B cell (primary cell): ENCODE measurements around the gene AMPH. TPM values are rescaled to one million over a fixed set of nuclear protein-coding genes. Genes with fewer than 3 reads are reported as not detected.

Source experiments
- ATAC-seq: fragments of 200-7000 bp; cut with Tn5 transposase; one replicate; pipeline ENCODE4 v1.10.0; 2021; ENCODE audit warnings: low read depth, mild to moderate bottlenecking, moderate number of reproducible peaks, moderate library complexity
- CTCF ChIA-PET: fragments of 350-600 bp; sonication (Branson Sonifier 250); formaldehyde crosslinking; loops from one replicate; lab custom pipeline; 2021; ENCODE audit warnings: antibody characterized with exemption, inconsistent platforms; lab: Charles Lee
- POLR2A ChIA-PET: fragments of 350-600 bp; sonication (Branson Sonifier 250); formaldehyde crosslinking; loops from one replicate; lab custom pipeline; 2021; ENCODE audit warnings: antibody characterized with exemption; lab: Charles Lee
- DNase-seq: peaks from one replicate; pipeline ENCODE4 v3.0.0; 2013
- H2AFZ ChIP-seq: 2 replicates; pipeline ENCODE4 v1.6.1; 2012; ENCODE audit warnings: mild to moderate bottlenecking, low read depth, low read length; ENCODE audit not compliant: insufficient read depth, poor library complexity, severe bottlenecking
- H3K27ac ChIP-seq, 2 donors: 1 replicate in 1 of 2; 2 replicates in 1 of 2; pipeline ENCODE4 v1.5.1; 2012 to 2013; ENCODE audit warnings: low read length in 2 of 2, mild to moderate bottlenecking in 2 of 2, moderate library complexity in 1 of 2
- H3K27me3 ChIP-seq, 4 experiments: fragments of 200-600 bp in 1 of 4; sonication (generic) in 1 of 4; replicated peaks in 1 of 4; 1 replicate in 2 of 4; 2 replicates in 2 of 4; pipeline versions ENCODE4 v1.6.1 to v1.7.0; 2013 to 2016; ENCODE audit warnings: low read length in 3 of 4, mild to moderate bottlenecking in 2 of 4, mixed read lengths in 1 of 4, moderate library complexity in 1 of 4; ENCODE audit not compliant: insufficient read depth in 4 of 4, control insufficient read depth in 3 of 4; ENCODE audit errors: control extremely low read depth in 1 of 4
- H3K36me3 ChIP-seq, 2 experiments: replicated peaks in 1 of 2; 1 replicate in 1 of 2; 2 replicates in 1 of 2; pipeline versions ENCODE4 v1.6.1 to v1.7.1; 2013; ENCODE audit warnings: low read length in 1 of 2; ENCODE audit not compliant: insufficient read depth in 2 of 2, control insufficient read depth in 1 of 2; ENCODE audit errors: control extremely low read depth in 1 of 2, extremely low read depth in 1 of 2
- H3K4me1 ChIP-seq, 2 donors: fragments of 200-600 bp in 1 of 2; sonication (generic) in 1 of 2; 1 replicate in 1 of 2; 2 replicates in 1 of 2; pipeline versions ENCODE4 v1.5.1 to v1.6.1; 2013 to 2017; ENCODE audit warnings: low read length in 2 of 2; ENCODE audit not compliant: control insufficient read depth in 2 of 2, insufficient read depth in 2 of 2
- H3K4me2 ChIP-seq: replicated peaks from 2 replicates; pipeline ENCODE3; 2012; ENCODE audit warnings: mild to moderate bottlenecking, low read depth, low read length; ENCODE audit not compliant: poor library complexity, severe bottlenecking
- H3K4me3 ChIP-seq, 5 experiments: fragments of 200-600 bp in 1 of 5; sonication (generic) in 1 of 5; 1 replicate in 3 of 5; 2 replicates in 2 of 5; pipeline versions ENCODE4 v1.5.1 to v1.7.0; 2011 to 2016; ENCODE audit warnings: low read length in 4 of 5, mild to moderate bottlenecking in 4 of 5, low read depth in 2 of 5, control low read depth in 1 of 5, moderate library complexity in 1 of 5; ENCODE audit not compliant: insufficient read depth in 1 of 5; ENCODE audit errors: control extremely low read depth in 1 of 5, extremely low read depth in 1 of 5
- H3K79me2 ChIP-seq: fragments of 200-600 bp; sonication (generic); one replicate; pipeline ENCODE4 v1.6.0; 2016; ENCODE audit warnings: low read length; ENCODE audit not compliant: control insufficient read depth, insufficient read depth
- H3K9ac ChIP-seq: fragments of 200-600 bp; sonication (generic); 2 replicates; pipeline ENCODE4 v1.6.1; 2017; ENCODE audit warnings: mild to moderate bottlenecking, low read length, moderate library complexity
- H3K9me3 ChIP-seq, 3 donors: one replicate each; pipeline versions ENCODE4 v1.6.1 to v1.7.1; 2013; ENCODE audit warnings: low read length in 2 of 3; ENCODE audit not compliant: control insufficient read depth in 2 of 3, insufficient read depth in 1 of 3; ENCODE audit errors: control extremely low read depth in 1 of 3
- H4K20me1 ChIP-seq: 2 replicates; pipeline ENCODE4 v1.6.0; 2012; ENCODE audit warnings: mild to moderate bottlenecking, low read length; ENCODE audit not compliant: insufficient read depth, control insufficient read depth, poor library complexity, severe bottlenecking
- H3K27ac Mint-ChIP-seq: one replicate; pipeline ENCODE4 v1.8.0; 2021; ENCODE audit warnings: mixed read lengths
- H3K27me3 Mint-ChIP-seq: one replicate; pipeline ENCODE4 v1.8.0; 2021; ENCODE audit warnings: mixed read lengths
- H3K4me1 Mint-ChIP-seq: one replicate; pipeline ENCODE4 v1.8.0; 2021; ENCODE audit warnings: mixed read lengths
- H3K4me3 Mint-ChIP-seq: one replicate; pipeline ENCODE4 v1.8.0; 2021; ENCODE audit warnings: mixed read lengths
- H3K9me3 Mint-ChIP-seq: one replicate; pipeline ENCODE4 v1.8.0; 2022; ENCODE audit warnings: mixed read lengths; ENCODE audit not compliant: insufficient read depth
- CTCF ChIP-seq: fragments of 200-600 bp; IDR thresholded peaks from one replicate; pipeline ENCODE4 v1.8.0; 2022; ENCODE audit warnings: antibody characterized with exemption, mild to moderate bottlenecking
- EZH2 ChIP-seq: IDR thresholded peaks from 2 replicates; pipeline ENCODE4 v1.6.1; 2012; ENCODE audit warnings: borderline replicate concordance, low read depth, mild to moderate bottlenecking, moderate library complexity, low read length; ENCODE audit not compliant: insufficient read depth, poor library complexity, severe bottlenecking
- WGBS: methylation state at CpG from one replicate; pipeline ENCODE4 v1.1.5; 2013; ENCODE audit warnings: missing lambda C conversion rate; ENCODE audit not compliant: insufficient coverage; 5-methylcytosine and 5-hydroxymethylcytosine counted together
- intact Hi-C: fragments of 100-400 bp; cut with micrococcal nuclease; formaldehyde crosslinking; loops from one replicate; pipeline ENCODE4 v1.10.0; 2022
- polyA plus RNA-seq: library from polyadenylated mRNA; depleted of rRNA; stranded (reverse); fragments of >200 nt; gene quantifications from 2 replicates; pipeline ENCODE4 v1.2.3, GENCODE V29; 2012
- total RNA-seq, 2 donors: library from RNA; stranded (reverse); fragments of 120-200 nt in 1 of 2; gene quantifications; 1 replicate in 1 of 2; 2 replicates in 1 of 2; pipeline versions ENCODE4 v1.2.3 to v1.2.4, GENCODE V29; 2013 to 2022

AMPH gene
- total and polyA plus RNA-seq, 2 donors (not counting 1 experiment from before 2014, with no cell fraction given): not detected

GRCh38 chr7:38382684-38383083 is 248.5 kb downstream of the AMPH start:
- no peak overlapping the region for H3K27ac ChIP-seq
- TF ChIP-seq CTCF (no peak), EZH2 (no peak)
- H3K36me3 ChIP-seq: no peaks in the 10 kb centered on the region
- POLR2A ChIA-PET: no interaction called here
- no peaks in the 10 kb centered on the region for H3K4me1 ChIP-seq
- no peaks in the 10 kb centered on the region for H3K9me3 Mint-ChIP-seq
- no peak overlapping the region for H2AFZ ChIP-seq
- H3K4me3 Mint-ChIP-seq: no peak overlapping the region
- H3K27ac Mint-ChIP-seq: no peak overlapping the region
- H3K9ac ChIP-seq: no peak overlapping the region
- CTCF ChIA-PET: interaction anchor here (0.6 to 7.2 kb wide), 2 partner anchors 14 to 265 kb away, joined by 4 to 51 read pairs; no protein-coding TSS in a partner anchor
- no peaks in the 10 kb centered on the region for H4K20me1 ChIP-seq
- DNase-seq (no peak), ATAC-seq (no peak)
- H3K79me2 ChIP-seq: no peaks in the 10 kb centered on the region
- H3K4me3 ChIP-seq: no peak overlapping the region
- H3K27me3 ChIP-seq: no peaks in the 10 kb centered on the region
- H3K27me3 Mint-ChIP-seq: no peaks in the 10 kb centered on the region
- H3K4me1 Mint-ChIP-seq: no peaks in the 10 kb centered on the region
- intact Hi-C loops: no loop called here
- H3K4me2 ChIP-seq: no peak overlapping the region
- 95% methylated on average over 2 of the region's 2 CpGs for WGBS
- no peaks in the 10 kb centered on the region for H3K9me3 ChIP-seq

GRCh38 chr7:38375453-38375852 is 255.7 kb downstream of the AMPH start:
- no peaks in the 10 kb centered on the region for H3K79me2 ChIP-seq
- DNase-seq (no peak), ATAC-seq (no peak)
- peaks cover 0 to 5% of the 10 kb centered on the region in 2 experiments for H3K36me3 ChIP-seq
- H3K27me3 Mint-ChIP-seq: no peaks in the 10 kb centered on the region
- H3K9me3 Mint-ChIP-seq: no peaks in the 10 kb centered on the region
- H3K27ac Mint-ChIP-seq: no peak overlapping the region
- H3K4me1 Mint-ChIP-seq: no peaks in the 10 kb centered on the region
- no peak overlapping the region for H2AFZ ChIP-seq
- no peaks in the 10 kb centered on the region for H3K4me1 ChIP-seq
- no peaks in the 10 kb centered on the region for H3K9me3 ChIP-seq
- no peak overlapping the region for H3K4me3 ChIP-seq
- no peaks in the 10 kb centered on the region for H4K20me1 ChIP-seq
- intact Hi-C loops: no loop called here
- TF ChIP-seq EZH2 (no peak), CTCF (no peak)
- ChIA-PET CTCF (interaction anchor here (0.5 to 3.6 kb wide), 9 partner anchors 11 to 285 kb away, joined by 4 to 14 read pairs (median 8); no protein-coding TSS in a partner anchor), POLR2A (no interaction called here)
- H3K27me3 ChIP-seq: no peaks in the 10 kb centered on the region
- H3K9ac ChIP-seq: no peak overlapping the region
- H3K4me3 Mint-ChIP-seq: no peak overlapping the region
- no peak overlapping the region for H3K27ac ChIP-seq
- WGBS: 100% methylated on average over 2 of the region's 4 CpGs
- no peak overlapping the region for H3K4me2 ChIP-seq
